NCI-H510A treated with DMSO at 0.1 percent for 48 hours (cell line): Measurements from ENCODE around the gene TNS2.

Source experiments
- DNase-seq: peaks from one replicate; lab custom pipeline; 2025; lab: John Stamatoyannopoulos, UW

TNS2 gene

DNA sequence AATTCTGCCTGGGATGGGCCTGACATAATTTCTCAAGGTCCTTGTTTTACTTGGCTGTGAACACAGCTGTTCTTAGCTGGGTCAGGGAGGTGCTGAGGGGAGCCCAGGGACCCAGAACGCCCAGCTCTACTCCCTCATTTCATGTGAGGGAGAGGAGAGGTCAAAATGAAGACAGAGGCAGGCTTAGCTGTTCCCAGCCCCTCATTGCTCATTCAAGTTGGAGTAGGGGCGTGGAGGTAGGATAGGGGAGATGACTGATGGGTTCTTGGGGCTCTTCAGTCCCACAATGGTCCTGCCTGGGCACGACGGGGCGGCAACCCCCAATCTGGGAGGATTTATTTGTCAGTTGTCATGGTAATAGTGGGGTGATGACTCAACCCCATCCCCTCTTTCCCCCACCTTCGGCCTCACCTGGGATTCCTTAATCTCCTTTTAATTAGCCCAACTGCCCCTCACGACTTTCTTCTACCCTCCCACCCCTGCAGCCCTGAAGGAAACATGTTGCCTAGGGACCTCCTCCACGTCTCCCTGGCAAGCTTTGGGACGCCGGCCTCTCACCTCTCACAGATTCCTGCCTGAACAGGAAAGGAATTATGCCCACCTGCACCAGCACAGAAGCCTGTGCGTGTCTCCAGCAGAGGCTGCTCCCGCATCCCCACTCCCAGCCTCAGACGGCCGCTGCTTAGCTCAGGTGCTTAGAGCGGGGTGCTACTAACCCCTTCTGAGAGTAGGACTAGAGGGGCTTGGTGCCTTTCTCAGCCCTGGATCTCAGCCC, 19.1 kb downstream of the TNS2 start:
- DNase-seq: no peak

DNA sequence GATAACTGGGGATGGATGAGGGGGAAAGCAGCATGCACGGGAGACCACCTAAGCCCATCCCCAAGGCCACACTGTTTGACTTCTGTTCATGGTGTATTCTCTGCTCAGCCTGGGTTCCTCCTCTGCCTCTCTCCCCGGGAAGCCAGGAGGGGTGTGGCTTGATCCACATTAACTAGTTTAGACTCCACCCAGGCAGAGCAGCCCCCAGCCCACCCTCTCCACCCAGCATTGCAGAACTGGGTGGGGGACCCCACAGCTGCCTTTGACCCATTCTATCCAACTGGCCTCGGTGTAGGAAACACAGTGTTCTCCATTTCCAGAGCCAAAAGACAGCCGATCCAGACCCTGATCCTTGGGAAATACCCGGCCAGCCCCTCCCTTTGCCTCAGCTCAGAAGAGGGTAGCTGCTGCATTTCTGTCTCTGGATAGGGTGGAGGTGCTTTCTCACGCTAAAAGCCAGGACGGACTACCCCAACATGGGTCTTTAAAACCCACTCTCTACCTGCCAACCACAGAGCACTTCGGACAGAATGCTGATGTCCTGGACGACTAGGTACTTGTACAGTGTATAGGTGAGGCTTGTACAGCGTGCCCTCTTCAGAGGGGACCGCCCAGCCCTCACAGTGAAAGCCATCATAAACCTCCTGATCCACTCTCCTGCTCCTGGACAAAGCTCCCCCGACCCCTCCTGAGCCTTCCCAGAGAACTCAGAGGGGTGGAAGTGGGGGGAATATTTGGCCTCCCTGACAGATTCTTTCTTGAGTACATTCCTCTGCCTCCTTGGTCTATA, 20.0 kb downstream of the TNS2 start:
- DNase-seq: no peak

DNA sequence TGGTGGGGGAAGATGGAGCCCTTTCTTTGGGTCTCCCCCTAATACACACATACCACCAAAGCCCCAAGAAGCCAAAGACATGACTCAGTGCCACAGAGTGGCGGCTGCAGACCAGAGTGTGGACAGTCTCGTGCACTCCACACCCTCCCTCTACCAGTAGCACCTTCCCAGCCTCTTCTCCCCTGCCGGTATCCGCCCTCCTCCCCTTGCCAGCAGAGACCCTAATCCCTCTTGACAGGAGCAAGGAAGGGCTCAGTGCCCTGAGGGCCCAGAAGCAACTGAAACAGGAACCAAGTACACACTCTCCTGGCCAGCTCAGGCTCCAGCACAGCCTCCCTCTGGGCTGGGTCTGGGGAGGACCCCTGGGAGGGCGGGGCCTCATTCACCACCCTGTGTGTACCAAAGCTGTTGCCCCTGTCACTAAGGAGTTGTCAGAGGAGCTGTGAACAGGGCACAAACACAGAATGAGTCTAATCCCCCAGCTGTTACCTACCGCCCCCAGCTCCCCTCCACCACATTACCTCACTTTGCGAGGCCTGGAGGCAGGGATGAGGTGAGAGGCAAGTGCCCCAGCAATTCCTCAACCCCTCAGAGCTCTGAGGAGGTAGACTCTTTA, 21.1 kb downstream of the TNS2 start:
- no peak for DNase-seq

DNA sequence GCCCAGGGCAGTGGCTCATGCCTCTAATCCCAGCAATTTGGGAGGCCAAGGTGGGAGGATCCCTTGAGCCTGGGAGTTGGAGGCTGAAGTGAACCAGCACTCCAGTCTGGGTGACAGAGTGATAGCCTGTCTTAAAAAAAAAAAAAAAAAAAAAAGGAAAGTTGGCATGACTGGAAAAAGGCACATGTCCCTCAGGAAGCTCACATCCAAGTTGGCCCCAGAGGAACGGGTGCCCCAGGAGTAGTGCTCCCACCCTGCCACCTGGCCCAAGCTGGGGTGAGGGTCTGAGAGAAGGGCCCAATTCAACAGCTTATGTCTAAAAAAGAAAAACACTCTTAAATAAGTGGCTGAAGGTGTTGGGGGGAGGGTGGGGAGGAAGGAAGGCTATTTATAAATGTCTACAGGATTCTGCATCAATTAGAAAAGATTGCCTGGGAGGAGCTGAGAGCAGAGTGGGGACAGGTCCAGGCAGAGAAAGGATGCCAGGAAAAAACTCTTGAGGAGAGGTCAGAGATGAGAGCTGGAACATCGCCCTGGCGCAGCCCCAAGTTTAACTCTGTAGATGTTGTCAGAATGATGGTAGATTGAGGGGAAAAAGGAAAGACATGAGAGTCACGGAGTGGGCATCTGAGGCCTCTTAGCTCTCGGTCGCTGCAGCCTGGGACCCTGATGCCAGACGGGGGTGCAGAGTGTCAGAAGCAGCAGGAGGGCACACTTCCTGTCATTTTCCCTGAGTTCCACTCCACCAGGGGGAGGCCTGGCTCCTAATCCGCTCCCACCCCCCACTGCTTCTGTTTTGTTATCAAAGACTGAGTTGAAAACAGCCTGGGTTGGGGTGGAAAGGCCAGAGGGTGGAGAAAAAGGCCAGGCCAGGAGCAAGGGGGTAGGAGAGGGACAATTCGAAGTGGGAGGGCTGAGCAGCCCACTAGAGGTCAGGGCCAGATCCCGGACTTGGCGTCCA, 22.0 kb downstream of the TNS2 start:
- DNase-seq: no peak

DNA sequence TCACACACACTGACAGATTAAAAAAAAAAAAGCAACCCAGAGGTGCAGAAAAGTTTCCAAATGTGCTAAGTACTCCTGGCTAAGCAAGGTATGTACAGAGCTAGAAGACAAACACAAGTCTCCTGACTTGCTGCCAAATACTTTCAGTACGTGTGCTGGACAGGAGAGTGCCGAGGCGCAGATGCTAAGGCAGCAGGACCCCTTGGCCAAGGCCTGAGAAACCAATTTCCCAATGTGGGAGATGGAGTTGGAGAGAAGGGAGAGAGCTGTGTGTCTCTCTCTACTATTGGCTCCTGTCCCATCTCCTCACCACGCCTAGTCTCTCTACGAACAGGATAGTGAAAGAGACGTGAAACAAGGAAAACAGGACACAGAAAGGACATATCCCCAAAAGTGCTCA, 24.0 kb downstream of the TNS2 start:
- no peak for DNase-seq

DNA sequence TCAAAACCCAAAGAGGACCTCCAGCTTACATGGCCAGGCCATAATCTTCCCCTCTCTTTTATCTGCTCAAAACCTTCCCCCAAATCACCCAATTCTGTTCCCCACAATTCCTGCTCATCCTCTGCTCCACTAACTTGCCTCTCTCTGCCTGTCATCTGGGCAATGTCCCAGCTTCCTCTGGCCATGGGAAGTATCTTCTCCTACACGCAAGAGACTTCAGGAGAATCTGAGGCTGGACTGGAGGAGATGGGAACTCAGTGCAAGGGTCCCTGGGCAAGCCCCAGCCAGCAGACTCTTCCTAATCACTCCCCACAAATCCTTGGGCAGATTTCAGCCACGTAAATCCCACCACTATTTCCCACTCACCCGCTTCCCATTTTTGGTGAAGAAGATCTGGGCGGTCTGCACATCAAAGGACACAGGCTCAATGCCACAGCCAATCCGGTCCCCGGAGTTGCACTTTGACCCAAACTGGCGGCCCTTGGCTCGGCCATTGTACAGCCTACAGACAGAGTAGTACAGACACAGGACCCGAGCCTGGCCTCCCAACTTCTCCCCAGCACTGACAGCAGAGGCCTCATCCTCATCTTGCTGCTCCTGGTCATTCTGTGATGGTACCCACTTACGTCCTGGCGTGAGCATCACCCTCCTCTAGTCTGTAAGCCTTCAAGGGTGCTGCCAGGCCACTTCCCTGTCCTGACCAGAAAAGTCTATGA, 24.6 kb downstream of the TNS2 start:
- no peak for DNase-seq

DNA sequence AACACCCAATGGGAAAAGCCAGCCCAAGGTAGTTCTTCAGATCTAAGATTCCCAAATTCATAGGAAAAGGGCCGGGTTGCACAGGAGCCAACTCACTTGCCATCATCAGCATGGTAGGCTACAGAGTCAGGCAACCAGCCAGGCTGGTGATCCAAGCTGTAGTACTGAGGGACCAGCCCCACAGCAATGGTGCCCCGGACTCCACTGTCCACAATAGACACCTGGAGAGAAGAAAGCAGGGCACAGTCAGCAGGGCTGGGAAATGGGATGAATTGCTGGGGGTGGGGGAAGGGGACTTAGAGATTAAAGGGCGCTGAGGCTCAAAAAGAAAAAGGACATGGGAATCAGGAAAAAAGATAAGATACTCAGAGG, 25.1 kb downstream of the TNS2 start:
- DNase-seq: no peak

DNA sequence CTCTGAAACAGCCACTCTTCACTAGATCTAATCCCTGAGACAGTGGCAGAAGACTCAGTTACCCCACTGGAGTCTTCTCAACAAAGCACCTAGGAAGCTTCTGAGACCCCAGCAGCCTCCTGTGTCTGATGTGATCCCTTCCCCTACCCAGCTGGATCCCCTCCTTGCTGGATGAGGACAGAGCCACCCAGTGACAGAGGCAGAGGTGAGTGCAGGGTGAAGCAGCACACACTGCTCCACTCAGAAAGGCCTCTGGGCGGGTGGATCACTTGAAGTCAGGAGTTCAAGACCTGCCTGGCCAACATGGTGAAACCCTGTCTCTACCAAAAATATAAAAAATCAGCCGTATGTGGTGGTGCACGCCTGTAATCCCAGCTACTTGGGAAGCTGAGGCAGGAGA, 26.6 kb downstream of the TNS2 start:
- no peak for DNase-seq

DNA sequence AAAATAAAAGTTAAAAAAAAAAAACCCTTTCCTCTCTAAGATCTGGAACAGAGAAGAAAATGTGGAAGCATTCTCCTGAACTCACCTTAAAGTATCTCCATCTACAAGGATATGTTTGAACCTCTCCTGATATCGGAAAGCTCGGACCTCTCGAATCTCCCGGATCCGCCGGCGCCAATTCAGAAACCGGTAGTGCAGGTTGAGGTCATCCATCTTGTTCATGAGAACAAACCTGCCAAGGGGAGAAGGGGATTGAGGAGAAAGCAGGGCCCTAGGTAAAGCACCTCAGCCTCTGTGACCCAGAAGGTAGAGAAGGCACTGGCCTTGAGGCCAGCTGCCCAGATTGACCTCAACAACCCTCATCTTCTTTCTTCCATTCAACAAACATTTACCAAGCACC, 27.2 kb downstream of the TNS2 start:
- DNase-seq: peak; percentile 82

DNA sequence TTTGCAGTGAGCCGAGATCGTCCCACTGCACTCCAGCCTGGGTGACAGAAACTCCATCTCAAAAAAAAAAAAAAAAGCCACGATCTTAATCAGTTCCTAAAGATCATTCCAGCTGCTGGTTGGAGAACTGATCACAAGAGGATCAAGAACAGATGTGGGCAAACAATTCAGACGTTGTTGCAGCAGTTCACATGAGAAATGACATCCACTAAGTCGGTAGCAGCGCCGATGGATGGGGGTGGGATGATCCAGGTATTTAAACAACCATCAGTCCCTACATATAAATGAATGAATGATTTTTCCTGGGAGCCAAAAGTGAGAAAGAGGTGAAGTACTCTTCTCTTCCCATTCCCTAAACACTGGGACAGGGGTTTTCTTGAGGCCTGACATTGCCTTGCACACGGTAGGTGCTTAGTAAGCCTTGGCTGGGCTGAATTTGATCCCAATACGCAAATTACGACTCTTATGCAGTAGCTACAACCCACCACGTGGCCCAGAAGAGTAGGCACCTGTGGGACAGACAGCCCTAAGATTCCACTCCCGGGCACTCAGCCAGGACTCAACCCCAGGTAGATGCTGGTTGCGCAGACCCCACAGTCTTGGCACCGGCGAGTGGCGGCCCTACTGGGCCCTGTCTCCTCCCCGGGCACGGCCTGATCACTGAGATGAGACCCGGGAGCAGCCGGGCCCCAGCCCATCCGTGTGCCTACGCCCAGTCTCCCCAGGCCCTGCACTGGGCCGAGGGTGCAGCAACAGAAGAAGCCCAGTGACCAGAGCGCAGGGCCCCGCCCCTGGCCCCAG, 28.8 kb downstream of the TNS2 start:
- DNase-seq: peak; percentile 89

DNA sequence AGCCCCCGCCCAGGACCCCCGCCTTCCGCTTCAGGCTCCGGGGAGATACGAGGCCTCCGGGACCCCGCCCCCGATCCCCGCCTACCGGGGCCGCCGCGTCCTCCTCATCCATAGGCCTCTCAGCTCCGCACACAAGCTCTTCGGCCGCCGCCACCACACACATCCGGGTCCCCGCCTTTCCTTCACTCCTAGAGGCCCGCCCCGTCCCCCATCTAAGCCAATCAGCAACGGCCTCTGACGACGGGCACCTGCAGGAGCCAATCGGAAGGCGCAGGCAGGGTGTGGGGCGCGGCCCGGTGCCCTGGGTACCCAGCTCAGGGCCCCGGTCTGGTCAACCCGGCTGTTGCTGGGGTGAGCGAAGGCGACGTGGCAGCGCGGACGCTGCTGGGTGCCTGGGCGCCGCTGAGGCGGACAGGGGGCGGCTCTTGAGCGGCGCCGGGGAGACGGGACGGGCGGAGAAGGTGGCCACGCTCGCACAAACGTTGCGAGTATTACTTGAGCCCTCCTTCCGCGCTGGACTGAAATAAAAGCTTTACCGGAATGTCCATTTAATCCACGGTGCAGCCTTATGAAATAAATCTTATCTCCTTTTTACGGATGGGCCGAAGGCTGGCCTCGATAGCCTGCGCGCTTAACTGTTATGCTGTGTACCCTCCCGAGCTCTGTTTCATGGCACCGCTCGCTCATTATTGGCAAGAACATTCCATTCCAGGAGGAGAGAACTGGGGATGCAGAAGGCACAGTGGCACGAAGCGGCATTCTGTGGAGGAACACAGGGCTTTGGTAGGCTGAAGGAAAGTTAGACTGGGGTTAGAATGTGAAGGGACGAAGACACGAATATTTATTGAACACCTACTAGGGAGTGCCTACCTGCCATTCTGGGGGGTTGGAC, 29.6 kb downstream of the TNS2 start, which contains the start of gene SPRYD3:
TSS of gene SPRYD3 (minus strand) at position 165 of the 892 bp plus-strand sequence. CDS start at position 108, 57 bp downstream.
- DNase-seq: peak; percentile 98

DNA sequence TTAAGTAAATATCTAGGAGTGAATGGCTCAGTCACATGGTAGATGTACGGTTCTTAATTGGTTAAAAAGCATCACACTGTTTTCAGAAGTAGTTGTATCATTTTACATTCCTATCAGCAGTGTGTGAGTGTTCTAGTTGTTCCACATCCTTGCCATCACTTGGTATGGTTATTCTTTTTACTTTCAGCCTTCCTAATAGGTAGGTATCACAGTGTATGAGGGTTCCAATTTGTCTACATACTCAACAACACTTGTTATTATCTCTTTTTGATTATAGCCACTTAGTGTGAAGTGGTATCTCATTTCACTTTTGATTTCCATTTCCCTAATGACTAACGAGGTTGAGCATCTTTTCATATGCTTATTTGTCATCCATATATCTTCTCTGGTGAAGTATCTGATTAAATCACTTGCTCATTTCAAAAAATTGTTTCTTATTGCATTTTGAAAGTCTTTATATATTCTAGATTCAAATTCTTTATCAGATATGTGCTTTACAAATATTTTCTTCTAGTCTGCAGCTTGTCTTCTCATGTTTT, 32.8 kb downstream of the TNS2 start:
- no peak for DNase-seq

DNA sequence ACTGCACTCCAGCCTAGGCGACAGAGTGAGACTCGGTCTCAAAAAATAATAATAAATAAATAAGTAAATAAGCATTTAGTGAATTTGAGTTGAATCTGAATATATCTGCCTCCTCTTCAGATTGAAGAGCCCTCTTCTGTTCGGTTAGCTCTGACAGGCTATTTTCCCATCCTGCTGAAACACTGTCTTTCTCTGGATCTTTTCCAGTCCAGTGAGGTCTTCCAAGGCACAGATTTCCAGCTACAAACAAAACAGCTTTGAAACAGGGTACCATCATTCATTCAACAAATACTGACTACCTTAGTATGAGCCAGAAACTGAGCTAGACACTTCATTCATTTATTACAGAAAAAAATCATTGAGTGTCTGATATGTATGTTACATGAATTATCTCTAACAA, 36.5 kb downstream of the TNS2 start:
- no peak for DNase-seq

DNA sequence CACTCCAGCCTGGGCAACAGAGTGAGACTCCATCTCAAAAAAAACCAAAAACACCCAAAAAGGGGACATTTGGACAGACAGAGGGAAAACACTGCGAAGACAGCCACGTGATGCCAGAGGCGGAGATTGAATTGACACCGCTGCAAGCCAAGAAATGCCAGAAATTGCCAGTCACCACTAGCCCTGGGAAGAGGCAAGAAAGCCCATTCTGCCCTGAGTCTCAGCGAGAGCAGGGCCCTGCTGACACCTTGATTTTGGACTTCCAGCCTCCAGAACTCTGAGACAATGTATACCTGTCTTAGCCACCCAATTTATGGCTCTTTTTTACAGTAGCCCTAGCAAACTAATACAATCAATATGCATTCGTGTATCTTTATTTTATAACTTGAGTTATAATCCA, 40.2 kb downstream of the TNS2 start:
- DNase-seq: no peak

DNA sequence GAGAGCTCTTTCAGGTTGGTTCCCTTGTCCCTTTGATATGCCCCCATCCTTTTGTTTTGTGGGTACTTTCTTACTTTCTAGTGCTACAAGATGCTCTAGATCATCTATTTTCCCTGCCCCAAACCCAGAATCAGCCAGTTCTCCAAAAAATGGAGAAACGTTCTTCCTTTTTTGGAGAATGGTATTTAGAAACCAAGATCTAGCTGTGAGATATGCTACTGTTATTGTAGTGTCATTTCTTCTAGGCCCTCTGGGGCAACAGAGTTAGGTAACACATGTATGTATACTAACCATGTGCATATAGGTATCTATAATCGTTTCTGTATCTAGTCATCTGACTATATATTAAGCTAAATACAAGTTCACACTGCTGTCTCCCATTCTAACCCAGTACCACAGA, 40.7 kb downstream of the TNS2 start:
- no peak for DNase-seq

DNA sequence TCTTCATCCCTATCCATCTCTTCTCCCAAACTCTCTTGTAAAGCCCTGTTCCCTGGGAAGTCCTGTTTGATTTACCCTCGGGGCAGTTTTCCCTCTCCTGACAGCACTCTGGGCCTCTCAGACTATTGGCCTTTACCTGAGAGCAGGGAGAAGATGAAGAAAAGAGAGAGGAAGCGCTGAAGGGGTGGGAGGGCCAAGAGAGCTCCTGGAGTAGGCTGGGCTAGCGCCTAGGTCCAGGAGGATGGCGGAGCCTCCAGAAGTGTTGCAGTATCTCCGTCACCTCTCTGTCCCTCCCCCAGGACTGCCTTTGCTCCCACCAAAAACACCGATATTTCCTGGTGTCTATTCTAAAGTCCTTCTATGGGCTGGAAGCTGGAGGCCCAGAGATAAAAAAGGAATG, 41.9 kb downstream of the TNS2 start:
- DNase-seq: no peak

DNA sequence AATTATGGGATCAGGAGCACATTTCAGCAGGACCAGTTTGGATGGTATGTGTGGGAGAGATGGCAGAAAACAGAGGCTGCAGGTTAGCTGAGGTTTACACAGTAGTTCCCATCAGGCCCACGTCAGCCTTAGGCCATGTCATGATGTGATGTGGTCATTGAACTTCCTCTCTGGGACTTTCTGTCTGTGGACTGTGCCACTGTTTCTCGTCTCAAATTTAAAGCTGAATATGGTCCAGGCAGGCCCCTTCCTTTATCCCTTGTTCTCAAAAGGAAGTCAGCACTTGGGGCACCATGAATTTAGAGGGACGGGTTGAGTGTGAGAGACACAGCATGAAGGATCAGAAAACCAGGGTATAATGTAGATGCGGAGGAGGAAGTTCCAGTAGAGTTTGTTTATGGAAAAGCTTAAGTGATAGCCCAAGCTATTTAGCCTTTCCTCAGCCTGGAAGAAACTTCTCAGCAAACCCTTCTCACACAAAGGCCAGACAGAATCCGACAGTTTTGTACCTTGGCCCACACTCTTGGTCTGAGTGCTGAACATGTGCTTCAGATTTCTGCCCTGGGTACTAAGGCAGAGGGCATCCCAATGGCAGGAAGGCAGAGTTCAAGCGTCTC, 44.0 kb downstream of the TNS2 start:
- no peak for DNase-seq

DNA sequence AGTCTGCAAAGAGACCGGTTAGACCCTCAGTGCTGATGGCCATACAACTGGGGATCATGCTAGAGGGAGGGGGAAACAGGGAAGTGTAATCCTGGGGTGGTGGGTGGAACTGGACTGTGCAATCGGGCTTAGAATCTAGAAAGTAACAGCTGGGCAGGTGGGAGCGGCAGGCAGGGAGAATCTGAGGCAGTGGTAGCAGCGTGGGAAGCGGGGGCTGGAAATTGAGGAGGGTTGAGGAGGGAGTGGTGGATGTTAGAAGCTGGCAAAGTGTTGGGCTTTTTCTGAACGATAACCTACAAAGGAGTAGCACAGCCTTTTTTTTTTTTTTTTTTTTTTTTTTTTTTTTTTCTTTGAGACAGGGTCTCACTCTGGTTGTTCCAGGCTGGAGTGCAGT, 44.5 kb downstream of the TNS2 start:
- no peak for DNase-seq
